ENCODE measurements around the gene PARP9. TPM values are rescaled to one million over a fixed set of nuclear protein-coding genes. Genes with fewer than 3 reads are reported as not detected.
"Not testable (repeated sequence)": the region's sequence is repeated elsewhere in the genome, so short reads cannot be mapped to it uniquely, and the experiment has no call there.

PARP9 gene
- total RNA-seq, 2 donors from 2014 or later: 13.2 to 17.1 TPM

GRCh38 chr3:122506450-122506849 is 57.6 kb downstream of the PARP9 start:
- Histone ChIP-seq H3K27me3 (no peaks in the 10 kb centered on the region), H3K4me3 (no peak overlapping the region), H3K27ac (no peak overlapping the region), H3K9me3 (no peaks in the 10 kb centered on the region), H3K36me3 (replicated peaks in 1 of 2; ENCODE audit: insufficient read depth in 1 of 2, low read depth in 2 of 2) (no peaks in the 10 kb centered on the region), H3K4me1 (peaks cover 41% of the 10 kb centered on the region)
- intact Hi-C loops (cut with DNase I): no loop called here
- DNase-seq (no peak), ATAC-seq (no peak)
- 94 to 97% methylated on average over 1 of the region's 1 CpG for WGBS, 2 donors
- TF ChIP-seq, protein P1, sequence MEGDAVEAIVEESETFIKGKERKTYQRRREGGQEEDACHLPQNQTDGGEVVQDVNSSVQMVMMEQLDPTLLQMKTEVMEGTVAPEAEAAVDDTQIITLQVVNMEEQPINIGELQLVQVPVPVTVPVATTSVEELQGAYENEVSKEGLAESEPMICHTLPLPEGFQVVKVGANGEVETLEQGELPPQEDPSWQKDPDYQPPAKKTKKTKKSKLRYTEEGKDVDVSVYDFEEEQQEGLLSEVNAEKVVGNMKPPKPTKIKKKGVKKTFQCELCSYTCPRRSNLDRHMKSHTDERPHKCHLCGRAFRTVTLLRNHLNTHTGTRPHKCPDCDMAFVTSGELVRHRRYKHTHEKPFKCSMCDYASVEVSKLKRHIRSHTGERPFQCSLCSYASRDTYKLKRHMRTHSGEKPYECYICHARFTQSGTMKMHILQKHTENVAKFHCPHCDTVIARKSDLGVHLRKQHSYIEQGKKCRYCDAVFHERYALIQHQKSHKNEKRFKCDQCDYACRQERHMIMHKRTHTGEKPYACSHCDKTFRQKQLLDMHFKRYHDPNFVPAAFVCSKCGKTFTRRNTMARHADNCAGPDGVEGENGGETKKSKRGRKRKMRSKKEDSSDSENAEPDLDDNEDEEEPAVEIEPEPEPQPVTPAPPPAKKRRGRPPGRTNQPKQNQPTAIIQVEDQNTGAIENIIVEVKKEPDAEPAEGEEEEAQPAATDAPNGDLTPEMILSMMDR (IDR thresholded peaks at IDR 0.05): no peak
- TF ChIP-seq POLR2A (IDR thresholded peaks at IDR 0.05): no peak

DNA sequence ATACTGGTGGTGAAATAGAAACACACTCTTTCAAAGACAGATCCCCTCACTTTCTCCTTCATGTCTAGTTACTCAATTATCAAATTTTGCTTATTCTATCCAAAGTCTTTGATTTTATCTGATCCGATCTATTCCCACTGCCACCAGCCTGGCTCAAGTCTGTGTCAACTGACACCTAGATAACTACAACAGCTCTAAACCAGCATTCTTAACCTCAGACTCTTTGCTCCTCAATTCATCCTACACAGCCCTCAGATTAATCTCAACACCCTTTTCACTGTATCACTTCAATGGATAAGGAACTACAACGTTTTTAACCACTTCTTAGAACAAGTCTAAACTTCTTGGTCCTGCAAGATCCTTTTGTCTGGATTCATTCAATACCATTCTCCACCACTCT is 58.4 kb downstream of the PARP9 start:
- Histone ChIP-seq H3K27ac (no peak overlapping the region), H3K27me3 (no peaks in the 10 kb centered on the region), H3K4me1 (peaks cover 33% of the 10 kb centered on the region), H3K36me3 (replicated peaks in 1 of 2; ENCODE audit: insufficient read depth in 1 of 2, low read depth in 2 of 2) (no peaks in the 10 kb centered on the region), H3K4me3 (no peak overlapping the region), H3K9me3 (no peaks in the 10 kb centered on the region)
- ATAC-seq: no peak
- 28 to 31% methylated on average over 2 of the region's 2 CpGs for WGBS, 2 donors
- DNase-seq: no peak
- no peak for TF ChIP-seq POLR2A (IDR thresholded peaks at IDR 0.05)
- TF ChIP-seq, protein P1 (IDR thresholded peaks at IDR 0.05): no peak
- intact Hi-C loops (cut with DNase I): no loop called here

DNA sequence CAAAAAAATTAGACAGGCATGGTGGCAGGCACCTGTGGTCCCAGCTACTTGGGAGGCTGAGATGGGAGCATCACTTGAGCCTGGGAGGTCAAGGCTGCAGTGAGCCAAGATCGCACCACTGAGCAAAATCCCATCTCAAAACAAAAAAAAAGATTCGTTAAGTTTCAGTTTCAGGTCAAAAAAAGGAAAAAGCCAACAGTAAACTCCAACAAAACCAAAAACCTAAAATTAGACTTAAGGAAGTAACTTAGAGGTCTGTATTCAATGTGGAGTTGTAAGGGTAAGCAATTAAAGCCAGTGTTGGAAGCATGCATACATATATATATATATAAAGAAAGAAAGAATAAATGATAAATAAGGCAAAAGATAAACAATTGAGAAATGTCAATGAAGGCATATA is 61.2 kb downstream of the PARP9 start:
- ATAC-seq: no peak
- Histone ChIP-seq H3K4me3 (no peak overlapping the region), H3K27me3 (no peaks in the 10 kb centered on the region), H3K4me1 (peaks cover 17% of the 10 kb centered on the region), H3K9me3 (no peaks in the 10 kb centered on the region), H3K36me3 (replicated peaks in 1 of 2; ENCODE audit: insufficient read depth in 1 of 2, low read depth in 2 of 2) (no peaks in the 10 kb centered on the region), H3K27ac (no peak overlapping the region)
- intact Hi-C loops (cut with DNase I): no loop called here
- TF ChIP-seq, protein P1 (IDR thresholded peaks at IDR 0.05): no peak
- no peak for TF ChIP-seq POLR2A (IDR thresholded peaks at IDR 0.05)
- 85 to 90% methylated on average over 2 of the region's 2 CpGs for WGBS, 2 donors
- DNase-seq: no peak

DNA sequence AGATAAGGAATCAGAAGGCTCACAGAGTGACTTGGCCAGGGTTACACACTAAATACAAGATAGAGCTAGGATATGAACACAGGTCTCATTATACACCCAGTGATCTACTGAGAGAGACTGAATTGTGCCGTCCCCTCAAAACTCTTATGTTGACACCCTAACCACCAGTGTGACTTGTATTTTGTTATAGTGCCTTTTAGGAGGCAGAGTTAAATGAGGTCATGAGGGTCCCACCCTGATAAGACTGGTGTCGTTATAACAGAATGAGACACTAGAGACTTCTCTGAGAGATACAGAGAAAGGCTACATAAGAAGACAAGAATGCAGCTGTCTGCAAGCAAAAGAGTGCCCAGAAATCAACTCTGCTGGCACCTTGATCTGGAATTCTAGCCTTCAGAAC is 62.0 kb downstream of the PARP9 start:
- WGBS, 2 donors: 55 to 59% methylated on average over 2 of the region's 2 CpGs
- peaks cover 17% of the 10 kb centered on the region for H3K4me1 ChIP-seq
- no peak for TF ChIP-seq POLR2A (IDR thresholded peaks at IDR 0.05)
- intact Hi-C loops (cut with DNase I): no loop called here
- ATAC-seq (no peak), DNase-seq (no peak)
- H3K27me3 ChIP-seq: no peaks in the 10 kb centered on the region
- H3K27ac ChIP-seq: no peak overlapping the region
- no peaks in the 10 kb centered on the region for H3K9me3 ChIP-seq
- H3K4me3 ChIP-seq: no peak overlapping the region
- no peaks in the 10 kb centered on the region for H3K36me3 ChIP-seq (replicated peaks in 1 of 2; ENCODE audit: insufficient read depth in 1 of 2, low read depth in 2 of 2)

GRCh38 chr3:122500964-122501363 is 63.1 kb downstream of the PARP9 start:
- H3K27ac ChIP-seq; H3K36me3 ChIP-seq (replicated peaks in 1 of 2; ENCODE audit: insufficient read depth in 1 of 2, low read depth in 2 of 2); H3K4me3 ChIP-seq; H3K9me3 ChIP-seq; H3K27me3 ChIP-seq; intact Hi-C loops (cut with DNase I); ATAC-seq; DNase-seq: not testable (repeated sequence)
- peaks cover 21% of the 10 kb centered on the region for H3K4me1 ChIP-seq
- WGBS, 2 donors: 95% methylated on average over 6 of the region's 6 CpGs

GRCh38 chr3:122498152-122498551 is 65.9 kb downstream of the PARP9 start:
- H3K36me3 ChIP-seq (replicated peaks in 1 of 2; ENCODE audit: insufficient read depth in 1 of 2, low read depth in 2 of 2): peaks cover 0 to 5% of the 10 kb centered on the region in 2 donors
- DNase-seq (no peak), ATAC-seq (no peak)
- no peaks in the 10 kb centered on the region for H3K9me3 ChIP-seq
- 65% methylated on average over 1 of the region's 1 CpG for WGBS, 2 donors
- intact Hi-C loops (cut with DNase I): no loop called here
- no peaks in the 10 kb centered on the region for H3K27me3 ChIP-seq
- no peak for TF ChIP-seq POLR2A (IDR thresholded peaks at IDR 0.05)
- TF ChIP-seq, protein P1 (IDR thresholded peaks at IDR 0.05): no peak
- H3K4me1 ChIP-seq: peaks cover 17% of the 10 kb centered on the region
- no peak overlapping the region for H3K27ac ChIP-seq
- no peak overlapping the region for H3K4me3 ChIP-seq

All from body of pancreas (tissue), 4 donors.